K562 (cell line): ENCODE data around the gene TAS2R39. TPM values are rescaled to one million over a fixed set of nuclear protein-coding genes. Genes with fewer than 3 reads are reported as not detected.

Experiments
- SRSF9 ChIP-seq: fragments of 200-400 bp; formaldehyde crosslinking; IDR thresholded peaks from 2 replicates; pipeline ENCODE4 v1.6.1; 2017; ENCODE audit warnings: low read depth, low read length, borderline replicate concordance
- polyA plus RNA-seq, 8 experiments: library from polyadenylated mRNA; depleted of rRNA in 4 of 8; stranded (reverse) in 5 of 8; unstranded in 3 of 8; fragments of >200 nt; fragmentation: Nextera tagmentation in 2 of 8; fragmentation: Illumina TruSeq in 1 of 8; extraction: Ambion mirVana in 2 of 8; extraction: Trizol in 1 of 8; gene quantifications; 2 replicates each; pipeline versions ENCODE4 v1.2.1 to v1.2.3, GENCODE V29; 2011 to 2014; ENCODE audit warnings: inconsistent platforms in 1 of 8, missing spikeins in 1 of 8
- total RNA-seq, 7 experiments: library from RNA; depleted of rRNA in 6 of 7; stranded (reverse); fragments of >200 nt in 6 of 7; fragmentation: Illumina TruSeq in 2 of 7; extraction: Trizol in 2 of 7; gene quantifications; 2 replicates each; pipeline versions ENCODE4 v1.2.1 to v1.2.3, GENCODE V29; 2011 to 2021; ENCODE audit warnings: low replicate concordance in 1 of 7
- TF ChIP-seq, protein P1 (sequence below): sonication (generic); formaldehyde crosslinking; IDR thresholded peaks from 2 replicates; pipeline ENCODE4 v1.8.0; 2023; ENCODE audit warnings: missing genetic modification reagents, mild to moderate bottlenecking, borderline replicate concordance
- TF ChIP-seq, protein P2 (sequence below): fragments of 250-450 bp; sonication (Bioruptor Pico); IDR thresholded peaks from 2 replicates; pipeline ENCODE4 v1.4.0; 2020; ENCODE audit warnings: borderline replicate concordance

TAS2R39 gene
- total and polyA plus RNA-seq, 9 of the 15 experiments (the other 6 are each of a cell fraction or from before 2014, with no cell fraction given) = not detected

DNA sequence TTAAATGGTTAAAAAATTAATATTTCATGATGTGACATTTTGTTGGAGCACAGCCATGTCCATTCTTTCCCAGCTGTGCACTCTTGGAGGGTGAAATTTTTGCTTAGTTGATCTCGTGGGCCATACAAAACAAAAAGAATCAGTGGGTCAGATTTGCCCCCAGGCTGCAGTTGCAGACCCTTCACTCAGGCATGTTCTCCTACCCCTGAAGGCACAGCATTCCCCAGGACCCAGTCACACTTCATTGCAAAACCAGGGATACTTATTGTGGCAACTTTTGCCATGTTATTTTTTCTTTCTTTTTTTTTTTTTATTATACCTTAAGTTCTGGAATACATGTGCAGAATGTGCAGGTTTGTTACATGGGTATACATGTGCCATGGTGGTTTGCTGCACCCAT lies 44.6 kb downstream of the TAS2R39 start (continued):
- TF ChIP-seq, protein P1, sequence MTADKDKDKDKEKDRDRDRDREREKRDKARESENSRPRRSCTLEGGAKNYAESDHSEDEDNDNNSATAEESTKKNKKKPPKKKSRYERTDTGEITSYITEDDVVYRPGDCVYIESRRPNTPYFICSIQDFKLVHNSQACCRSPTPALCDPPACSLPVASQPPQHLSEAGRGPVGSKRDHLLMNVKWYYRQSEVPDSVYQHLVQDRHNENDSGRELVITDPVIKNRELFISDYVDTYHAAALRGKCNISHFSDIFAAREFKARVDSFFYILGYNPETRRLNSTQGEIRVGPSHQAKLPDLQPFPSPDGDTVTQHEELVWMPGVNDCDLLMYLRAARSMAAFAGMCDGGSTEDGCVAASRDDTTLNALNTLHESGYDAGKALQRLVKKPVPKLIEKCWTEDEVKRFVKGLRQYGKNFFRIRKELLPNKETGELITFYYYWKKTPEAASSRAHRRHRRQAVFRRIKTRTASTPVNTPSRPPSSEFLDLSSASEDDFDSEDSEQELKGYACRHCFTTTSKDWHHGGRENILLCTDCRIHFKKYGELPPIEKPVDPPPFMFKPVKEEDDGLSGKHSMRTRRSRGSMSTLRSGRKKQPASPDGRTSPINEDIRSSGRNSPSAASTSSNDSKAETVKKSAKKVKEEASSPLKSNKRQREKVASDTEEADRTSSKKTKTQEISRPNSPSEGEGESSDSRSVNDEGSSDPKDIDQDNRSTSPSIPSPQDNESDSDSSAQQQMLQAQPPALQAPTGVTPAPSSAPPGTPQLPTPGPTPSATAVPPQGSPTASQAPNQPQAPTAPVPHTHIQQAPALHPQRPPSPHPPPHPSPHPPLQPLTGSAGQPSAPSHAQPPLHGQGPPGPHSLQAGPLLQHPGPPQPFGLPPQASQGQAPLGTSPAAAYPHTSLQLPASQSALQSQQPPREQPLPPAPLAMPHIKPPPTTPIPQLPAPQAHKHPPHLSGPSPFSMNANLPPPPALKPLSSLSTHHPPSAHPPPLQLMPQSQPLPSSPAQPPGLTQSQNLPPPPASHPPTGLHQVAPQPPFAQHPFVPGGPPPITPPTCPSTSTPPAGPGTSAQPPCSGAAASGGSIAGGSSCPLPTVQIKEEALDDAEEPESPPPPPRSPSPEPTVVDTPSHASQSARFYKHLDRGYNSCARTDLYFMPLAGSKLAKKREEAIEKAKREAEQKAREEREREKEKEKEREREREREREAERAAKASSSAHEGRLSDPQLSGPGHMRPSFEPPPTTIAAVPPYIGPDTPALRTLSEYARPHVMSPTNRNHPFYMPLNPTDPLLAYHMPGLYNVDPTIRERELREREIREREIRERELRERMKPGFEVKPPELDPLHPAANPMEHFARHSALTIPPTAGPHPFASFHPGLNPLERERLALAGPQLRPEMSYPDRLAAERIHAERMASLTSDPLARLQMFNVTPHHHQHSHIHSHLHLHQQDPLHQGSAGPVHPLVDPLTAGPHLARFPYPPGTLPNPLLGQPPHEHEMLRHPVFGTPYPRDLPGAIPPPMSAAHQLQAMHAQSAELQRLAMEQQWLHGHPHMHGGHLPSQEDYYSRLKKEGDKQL (CRISPR knock-in tag) = no peak
- TF ChIP-seq, protein P2, sequence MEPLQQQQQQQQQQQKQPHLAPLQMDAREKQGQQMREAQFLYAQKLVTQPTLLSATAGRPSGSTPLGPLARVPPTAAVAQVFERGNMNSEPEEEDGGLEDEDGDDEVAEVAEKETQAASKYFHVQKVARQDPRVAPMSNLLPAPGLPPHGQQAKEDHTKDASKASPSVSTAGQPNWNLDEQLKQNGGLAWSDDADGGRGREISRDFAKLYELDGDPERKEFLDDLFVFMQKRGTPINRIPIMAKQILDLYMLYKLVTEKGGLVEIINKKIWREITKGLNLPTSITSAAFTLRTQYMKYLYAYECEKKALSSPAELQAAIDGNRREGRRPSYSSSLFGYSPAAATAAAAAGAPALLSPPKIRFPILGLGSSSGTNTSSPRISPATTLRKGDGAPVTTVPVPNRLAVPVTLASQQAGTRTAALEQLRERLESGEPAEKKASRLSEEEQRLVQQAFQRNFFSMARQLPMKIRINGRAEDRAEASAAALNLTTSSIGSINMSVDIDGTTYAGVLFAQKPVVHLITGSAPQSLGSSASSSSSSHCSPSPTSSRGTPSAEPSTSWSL (CRISPR knock-in tag) = no peak
- no peak for TF ChIP-seq SRSF9
